Esophagus (tissue), 2 donors: ENCODE measurements around the gene DUSP22. TPM values are rescaled to one million over a fixed set of nuclear protein-coding genes. Genes with fewer than 3 reads are reported as not detected.
"Not testable (repeated sequence)": the region's sequence is repeated elsewhere in the genome, so short reads cannot be mapped to it uniquely, and the experiment has no call there.

Source experiments
- H3K27ac ChIP-seq, 2 donors: one replicate each; pipeline ENCODE4 v1.5.1; 2013; ENCODE audit warnings: low read depth in 2 of 2, mild to moderate bottlenecking in 2 of 2, inconsistent platforms in 1 of 2, low read length in 1 of 2, moderate library complexity in 1 of 2
- H3K27me3 ChIP-seq, 2 donors: one replicate each; pipeline ENCODE4 v1.6.1; 2013; ENCODE audit warnings: low read length in 2 of 2, control low read depth in 1 of 2, mild to moderate bottlenecking in 1 of 2; ENCODE audit not compliant: insufficient read depth in 2 of 2, control insufficient read depth in 1 of 2
- H3K36me3 ChIP-seq, 2 donors: one replicate each; pipeline ENCODE4 v1.6.1; 2013; ENCODE audit warnings: low read length in 1 of 2; ENCODE audit not compliant: control insufficient read depth in 2 of 2, insufficient read depth in 2 of 2
- H3K4me1 ChIP-seq, 2 donors: one replicate each; pipeline ENCODE4 v1.6.1; 2013; ENCODE audit warnings: low read length in 1 of 2; ENCODE audit not compliant: control insufficient read depth in 2 of 2, insufficient read depth in 2 of 2
- H3K4me3 ChIP-seq, 2 donors: one replicate each; pipeline ENCODE4 v1.5.1; 2013; ENCODE audit warnings: low read length in 2 of 2, mild to moderate bottlenecking in 2 of 2, low read depth in 1 of 2, moderate library complexity in 1 of 2
- H3K9me3 ChIP-seq, 2 donors: one replicate each; pipeline ENCODE4 v1.6.1; 2013; ENCODE audit warnings: mild to moderate bottlenecking in 2 of 2, low read depth in 1 of 2, low read length in 1 of 2, moderate library complexity in 1 of 2; ENCODE audit not compliant: control insufficient read depth in 2 of 2, insufficient read depth in 1 of 2
- WGBS, 2 donors: extraction: QIAGEN DNeasy Blood & Tissue Kit; methylation state at CpG; one replicate each; pipeline ENCODE4 v1.1.7; 2013; 5-methylcytosine and 5-hydroxymethylcytosine counted together
- polyA plus RNA-seq, 2 donors: library from polyadenylated mRNA; stranded (reverse); fragments of 200-250 nt; gene quantifications; one replicate each; pipeline ENCODE4 v1.2.3, GENCODE V29; 2013
- donor health status: healthy with polysubstance abuse.
- donor health status: Bipolar disorder and iron deficiency.

The DUSP22 gene
- polyA plus RNA-seq, 2 donors, result 37.4 to 55.3 TPM

DNA sequence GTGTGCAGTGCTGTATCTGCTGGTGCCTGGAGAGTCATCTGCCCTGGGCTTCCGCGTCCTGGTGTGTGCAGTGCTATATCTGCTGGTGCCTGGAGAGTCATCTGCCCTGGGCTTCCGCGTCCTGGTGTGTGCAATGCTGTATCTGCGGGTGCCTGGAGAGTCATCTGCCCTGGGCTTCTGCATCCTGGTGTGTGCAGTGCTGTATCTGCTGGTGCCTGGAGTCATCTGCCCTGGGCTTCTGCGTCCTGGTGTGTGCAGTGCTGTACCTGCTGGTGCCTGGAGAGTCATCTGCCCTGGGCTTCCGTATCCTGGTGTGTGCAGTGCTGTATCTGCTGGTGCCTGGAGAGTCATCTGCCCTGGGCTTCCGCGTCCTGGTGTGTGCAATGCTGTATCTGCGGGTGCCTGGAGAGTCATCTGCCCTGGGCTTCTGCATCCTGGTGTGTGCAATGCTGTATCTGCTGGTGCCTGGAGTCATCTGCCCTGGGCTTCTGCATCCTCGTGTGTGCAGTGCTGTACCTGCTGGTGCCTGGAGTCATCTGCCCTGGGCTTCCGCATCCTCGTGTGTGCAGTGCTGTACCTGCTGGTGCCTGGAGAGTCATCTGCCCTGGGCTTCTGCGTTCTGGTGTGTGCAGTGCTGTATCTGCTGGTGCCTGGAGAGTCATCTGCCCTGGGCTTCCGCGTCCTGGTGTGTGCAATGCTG is 33.0 kb downstream of the DUSP22 start:
- H3K27ac ChIP-seq, H3K9me3 ChIP-seq, H3K27me3 ChIP-seq, H3K4me3 ChIP-seq, H3K36me3 ChIP-seq: not testable (repeated sequence)
- 90 to 91% methylated on average over 16 of the region's 16 CpGs for WGBS, 2 donors
- H3K4me1 ChIP-seq, result peaks cover 10 to 19% of the 10 kb centered on the region in 2 donors

DNA sequence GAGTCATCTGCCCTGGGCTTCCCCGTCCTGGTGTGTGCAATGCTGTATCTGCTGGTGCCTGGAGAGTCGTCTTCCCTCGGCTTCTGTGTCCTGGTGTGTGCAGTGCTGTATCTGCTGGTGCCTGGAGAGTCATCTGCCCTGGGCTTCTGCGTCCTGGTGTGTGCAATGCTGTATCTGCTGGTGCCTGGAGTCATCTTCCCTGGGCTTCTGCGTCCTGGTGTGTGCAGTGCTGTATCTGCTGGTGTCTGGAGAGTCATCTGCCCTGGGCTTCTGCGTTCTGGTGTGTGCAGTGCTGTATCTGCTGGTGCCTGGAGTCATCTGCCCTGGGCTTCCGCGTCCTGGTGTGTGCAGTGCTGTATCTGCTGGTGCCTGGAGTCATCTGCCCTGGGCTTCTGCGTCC is 33.8 kb downstream of the DUSP22 start:
- not testable (repeated sequence) for H3K36me3 ChIP-seq
- peaks cover 7 to 11% of the 10 kb centered on the region in 2 donors for H3K4me1 ChIP-seq
- 72 to 77% methylated on average over 9 of the region's 9 CpGs for WGBS, 2 donors

DNA sequence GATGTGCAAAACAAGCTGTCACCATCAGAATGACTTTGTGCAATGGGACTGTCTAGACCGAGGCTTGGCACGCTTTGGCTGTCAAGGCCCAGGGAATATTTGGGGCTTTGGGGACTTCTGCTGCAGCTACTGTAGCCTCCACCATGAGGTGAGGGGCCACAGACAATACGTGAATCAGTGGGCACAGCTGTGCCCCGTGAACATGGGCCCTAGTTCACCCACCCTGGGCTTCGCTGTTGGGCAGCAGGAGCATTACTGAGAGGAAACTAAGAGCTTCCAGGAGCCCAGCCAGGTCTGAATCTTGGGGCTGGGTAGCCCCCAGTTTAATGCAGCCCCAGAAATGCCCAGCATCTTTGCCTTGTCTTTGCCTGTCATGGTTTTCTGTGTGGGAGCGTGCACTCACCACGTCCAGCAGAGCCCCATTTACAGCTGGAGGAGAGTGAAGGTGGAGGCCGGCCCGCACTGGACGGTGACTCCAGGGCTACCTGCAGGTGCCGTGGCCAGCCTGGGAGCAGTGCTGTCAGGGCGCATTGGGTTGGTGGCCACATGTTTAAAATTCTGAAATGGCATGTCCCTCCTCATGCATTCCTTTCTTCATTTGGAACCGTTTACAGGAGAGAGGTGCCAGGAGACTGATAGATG is 34.7 kb downstream of the DUSP22 start:
- Histone ChIP-seq H3K27ac (no peak overlapping the region), H3K4me3 (no peak overlapping the region), H3K4me1 (peaks cover 8% of the 10 kb centered on the region in 2 donors), H3K36me3 (peaks cover 0 to 3% of the 10 kb centered on the region in 2 donors), H3K27me3 (no peaks in the 10 kb centered on the region), H3K9me3 (peaks cover 3 to 7% of the 10 kb centered on the region in 2 donors)
- 90 to 91% methylated on average over 13 of the region's 13 CpGs for WGBS, 2 donors

More for the DNA sequence above, 33.8 kb downstream of the DUSP22 start:
- not testable (repeated sequence) for H3K4me3 ChIP-seq, H3K27ac ChIP-seq, H3K27me3 ChIP-seq, H3K9me3 ChIP-seq

DNA sequence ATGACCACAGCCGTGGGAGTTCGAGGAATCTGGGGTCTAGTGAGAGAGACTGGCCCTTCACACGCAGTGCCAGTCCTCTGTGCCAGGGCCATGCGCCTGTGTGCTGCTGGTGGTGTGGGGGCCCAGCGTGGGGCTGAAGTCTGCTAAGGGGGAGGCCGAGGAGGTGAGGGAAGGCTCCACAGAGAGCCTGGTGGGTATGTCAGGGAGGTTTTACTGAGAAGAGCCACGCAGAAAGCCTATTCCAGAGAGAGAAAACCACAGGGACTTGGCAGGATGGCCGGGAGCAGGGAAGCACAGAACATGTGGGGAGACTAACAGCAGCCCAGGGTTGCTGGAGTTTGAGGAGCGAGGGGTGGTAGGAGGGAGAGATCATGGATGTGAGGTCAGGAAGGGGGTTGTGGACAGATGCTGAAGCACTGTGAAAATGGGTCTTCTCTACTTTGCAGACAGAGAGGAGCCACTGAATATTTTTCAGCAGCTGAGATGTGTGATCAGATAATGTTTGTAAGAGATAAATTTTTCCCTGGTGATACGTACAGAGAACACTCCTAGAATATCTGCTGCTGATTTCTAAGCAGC is 35.3 kb downstream of the DUSP22 start:
- 62 to 70% methylated on average over 10 of the region's 10 CpGs for WGBS, 2 donors

DNA sequence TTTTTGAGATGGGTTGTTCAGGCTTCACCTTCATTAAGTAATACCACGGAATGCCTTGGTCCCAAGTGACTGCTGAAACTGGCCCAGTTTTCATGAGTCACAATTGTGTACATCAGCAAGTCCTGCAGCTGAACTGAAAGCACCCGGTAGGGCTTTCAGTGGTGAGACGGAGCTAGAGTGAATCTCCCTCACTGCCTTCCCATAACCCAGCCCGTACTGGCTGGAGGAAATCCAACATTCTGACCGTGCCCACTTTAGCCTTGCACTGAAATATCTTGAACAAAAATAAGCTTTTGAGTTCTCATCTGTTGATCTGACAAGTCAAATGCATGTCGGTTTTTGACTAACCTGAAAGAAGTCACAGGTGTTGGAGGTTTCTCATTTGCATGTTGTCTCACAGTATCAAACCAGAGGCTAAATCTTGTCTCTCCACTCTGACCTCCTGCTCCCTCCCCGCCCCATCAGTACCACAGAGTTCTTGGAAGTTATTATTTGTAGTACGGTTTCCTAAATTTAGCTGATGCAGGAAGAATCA is 35.9 kb downstream of the DUSP22 start:
- WGBS, 2 donors, result 42 to 48% methylated on average over 8 of the region's 8 CpGs
- Histone ChIP-seq H3K36me3 (peaks cover 0 to 3% of the 10 kb centered on the region in 2 donors), H3K4me3 (no peak overlapping the region), H3K27ac (no peak overlapping the region), H3K4me1 (peaks cover 11% of the 10 kb centered on the region in 2 donors), H3K9me3 (peaks cover 3 to 7% of the 10 kb centered on the region in 2 donors), H3K27me3 (no peaks in the 10 kb centered on the region)

More for the DNA sequence above, 35.3 kb downstream of the DUSP22 start:
- Histone ChIP-seq H3K27me3 (no peaks in the 10 kb centered on the region), H3K9me3 (peaks cover 3 to 7% of the 10 kb centered on the region in 2 donors), H3K27ac (peak overlapping the region in 1 of 2 donors; percentile 39), H3K36me3 (peaks cover 0 to 3% of the 10 kb centered on the region in 2 donors), H3K4me1 (peaks cover 10 to 11% of the 10 kb centered on the region in 2 donors), H3K4me3 (no peak overlapping the region)

DNA sequence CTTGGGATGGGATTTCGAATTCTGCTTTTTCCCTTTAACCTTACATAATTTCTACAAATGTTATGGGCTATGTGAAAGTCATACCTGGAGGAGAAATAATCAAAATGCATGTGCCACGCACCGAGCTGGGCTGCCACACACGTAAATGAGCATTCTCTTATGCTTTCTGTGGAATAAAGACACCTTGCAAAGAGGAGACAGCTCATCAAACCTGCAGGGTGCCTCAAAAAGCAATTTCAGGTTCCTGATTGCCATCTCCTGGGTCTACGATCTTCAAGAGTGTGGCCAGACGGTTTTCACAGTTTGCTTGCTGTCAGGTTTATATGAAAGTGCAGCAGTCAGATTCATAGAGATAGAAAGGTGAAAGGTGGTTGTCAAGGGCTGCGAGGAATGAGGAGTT is 36.6 kb downstream of the DUSP22 start:
- Histone ChIP-seq H3K4me3 (no peak overlapping the region), H3K27me3 (no peaks in the 10 kb centered on the region), H3K27ac (no peak overlapping the region), H3K4me1 (peaks cover 11% of the 10 kb centered on the region in 2 donors), H3K36me3 (peaks cover 0 to 3% of the 10 kb centered on the region in 2 donors), H3K9me3 (peaks cover 3 to 7% of the 10 kb centered on the region in 2 donors)
- WGBS, 2 donors, result 79 to 81% methylated on average over 7 of the region's 7 CpGs

DNA sequence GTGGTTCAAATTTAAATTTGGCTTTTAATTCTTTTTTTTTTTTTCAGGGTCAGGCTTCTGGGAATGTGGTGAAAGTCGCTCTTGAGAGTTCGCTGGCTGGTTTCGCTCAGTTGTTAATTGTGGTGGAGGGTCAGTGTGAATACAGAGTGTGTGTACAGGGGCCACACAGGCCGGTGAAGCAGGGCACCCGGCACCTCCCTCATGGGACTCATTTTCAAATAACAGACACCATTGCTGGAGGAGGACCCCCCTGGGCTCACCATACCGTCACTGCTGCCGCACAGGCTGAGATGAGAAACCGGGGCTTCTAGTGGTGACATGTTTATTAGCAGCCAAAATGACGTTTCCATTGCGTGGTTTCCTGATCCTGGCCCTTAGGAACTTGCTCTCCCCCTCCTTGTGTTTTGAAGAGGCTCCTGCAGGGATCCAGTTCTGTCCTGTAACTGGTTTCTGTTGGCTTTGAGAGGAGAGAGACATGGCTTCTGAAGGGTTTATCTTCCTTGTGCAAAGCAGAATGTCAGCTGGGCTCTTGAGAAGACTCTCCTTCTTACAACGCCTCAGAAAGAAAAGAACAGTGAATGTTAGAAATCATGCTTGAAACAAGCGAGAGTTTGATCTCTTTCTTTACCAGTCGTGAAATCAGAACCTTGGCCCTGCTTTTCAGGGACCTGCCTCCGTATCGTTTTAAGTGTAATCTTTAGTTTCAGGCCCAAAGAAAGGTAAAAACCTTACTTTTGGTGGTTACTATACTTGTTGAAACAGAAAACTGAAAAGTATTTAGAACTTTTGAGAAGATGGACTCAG is 37.8 kb downstream of the DUSP22 start:
- no peak overlapping the region for H3K27ac ChIP-seq
- WGBS, 2 donors, result 81 to 82% methylated on average over 15 of the region's 15 CpGs
- peaks cover 3 to 5% of the 10 kb centered on the region in 2 donors for H3K9me3 ChIP-seq

DNA sequence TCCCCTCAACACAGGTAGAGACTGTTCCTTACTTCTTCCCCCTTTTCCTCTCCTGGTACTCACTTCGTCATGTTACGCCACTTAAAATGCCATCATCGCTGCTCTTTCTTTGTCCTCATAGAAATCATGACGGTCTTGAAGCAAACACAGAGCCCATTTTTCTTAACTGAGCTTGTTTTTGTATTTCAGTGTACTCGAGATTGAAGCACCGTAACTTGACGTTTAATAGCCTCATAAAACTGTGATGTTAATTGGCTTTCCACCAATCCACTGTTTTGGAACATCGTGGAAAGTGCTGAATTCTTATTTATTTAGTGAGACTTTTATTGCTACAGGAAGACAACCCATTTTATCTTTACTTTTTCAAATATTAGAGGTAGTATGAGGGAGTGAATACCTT is 38.7 kb downstream of the DUSP22 start:
- 76 to 80% methylated on average over 8 of the region's 8 CpGs for WGBS, 2 donors
- H3K9me3 ChIP-seq, result peaks cover 3 to 5% of the 10 kb centered on the region in 2 donors
- H3K36me3 ChIP-seq, result peaks cover 0 to 5% of the 10 kb centered on the region in 2 donors
- H3K27ac ChIP-seq, result no peak overlapping the region
- no peaks in the 10 kb centered on the region for H3K27me3 ChIP-seq
- peaks cover 9 to 11% of the 10 kb centered on the region in 2 donors for H3K4me1 ChIP-seq
- no peak overlapping the region for H3K4me3 ChIP-seq

More for the DNA sequence above, 37.8 kb downstream of the DUSP22 start:
- Histone ChIP-seq H3K36me3 (peaks cover 0 to 4% of the 10 kb centered on the region in 2 donors), H3K4me1 (peaks cover 9 to 11% of the 10 kb centered on the region in 2 donors), H3K27me3 (no peaks in the 10 kb centered on the region), H3K4me3 (no peak overlapping the region)
